Medulla oblongata (tissue), 1 donor: Measurements from ENCODE around the gene KEL.
"Not testable (repeated sequence)": the region's sequence is repeated elsewhere in the genome, so short reads cannot be mapped to it uniquely, and the experiment has no call there.

Experiments
- DNase-seq: peaks from one replicate; pipeline ENCODE4 v3.0.0-alpha.2; 2015; ENCODE audit errors: extremely low spot score

Gene KEL

GRCh38 chr7:142961973-142962926, at the start of gene KEL:
Gene KEL (minus strand): TSS chr7:142962363. CDS start chr7:142962206, 157 bp downstream.
- no peak for DNase-seq

GRCh38 chr7:143008007-143008901, 46.1 kb upstream of the KEL start:
- DNase-seq: peak; percentile 85

- no peak for DNase-seq
These were observed 43.6 kb upstream of the KEL start for GRCh38 chr7:143005632-143006260.

GRCh38 chr7:143003393-143004051, 41.4 kb upstream of the KEL start:
- peak; percentile 45 for DNase-seq

- DNase-seq: no peak
These were observed 40.7 kb upstream of the KEL start for GRCh38 chr7:143002898-143003297.

GRCh38 chr7:143002106-143002505, 39.9 kb upstream of the KEL start:
- DNase-seq: no peak

GRCh38 chr7:143000648-143001047, 38.5 kb upstream of the KEL start:
- DNase-seq: no peak

GRCh38 chr7:142999793-143000192, 37.6 kb upstream of the KEL start:
- DNase-seq: no peak

- DNase-seq: no peak
These were observed 36.8 kb upstream of the KEL start for GRCh38 chr7:142998966-142999365.

GRCh38 chr7:142997456-142997989, 35.4 kb upstream of the KEL start:
- no peak for DNase-seq

GRCh38 chr7:142992427-142992826, 30.3 kb upstream of the KEL start:
- no peak for DNase-seq

GRCh38 chr7:142984297-142984696, 22.1 kb upstream of the KEL start:
- no peak for DNase-seq

GRCh38 chr7:142983825-142984224, 21.7 kb upstream of the KEL start:
- no peak for DNase-seq

- DNase-seq: not testable (repeated sequence)
These were observed 16.2 kb upstream of the KEL start for GRCh38 chr7:142978402-142978801.

- DNase-seq: no peak
These were observed 12.5 kb upstream of the KEL start for GRCh38 chr7:142974626-142975025.

- peak; percentile 35 for DNase-seq
These were observed 7.0 kb upstream of the KEL start for GRCh38 chr7:142969183-142969582.

GRCh38 chr7:142968229-142968628, 6.1 kb upstream of the KEL start:
- no peak for DNase-seq

- DNase-seq: no peak
These were observed 2.5 kb upstream of the KEL start for GRCh38 chr7:142964502-142965246.

- DNase-seq: no peak
These were observed 1.8 kb upstream of the KEL start for GRCh38 chr7:142963993-142964392.

- no peak for DNase-seq
These were observed 828 bp upstream of the KEL start for GRCh38 chr7:142962991-142963390.
